Aorta (tissue), 5 donors: ENCODE measurements around the gene PPP6R2. TPM values are rescaled to one million over a fixed set of nuclear protein-coding genes. Genes with fewer than 3 reads are reported as not detected.

Experiments used
- ATAC-seq: fragments of 200-7000 bp; cut with Tn5 transposase; one replicate; pipeline ENCODE4 v1.9.1; 2022; ENCODE audit warnings: moderate library complexity; ENCODE audit not compliant: low FRiP score
- DNase-seq, 2 donors: peaks; one replicate each; pipeline ENCODE4 v3.0.0-alpha.2; 2020
- H3K27ac ChIP-seq, 2 donors: one replicate each; pipeline ENCODE4 v1.5.1; 2013; ENCODE audit warnings: low read length in 2 of 2, mild to moderate bottlenecking in 2 of 2, moderate library complexity in 2 of 2, control low read depth in 1 of 2, inconsistent platforms in 1 of 2, low read depth in 1 of 2
- H3K27me3 ChIP-seq, 2 donors: one replicate each; pipeline ENCODE4 v1.6.1; 2013; ENCODE audit warnings: control low read depth in 1 of 2, low read length in 1 of 2, mild to moderate bottlenecking in 1 of 2, moderate library complexity in 1 of 2; ENCODE audit not compliant: insufficient read depth in 2 of 2, control insufficient read depth in 1 of 2
- H3K36me3 ChIP-seq, 2 donors: one replicate each; pipeline ENCODE4 v1.6.1; 2013; ENCODE audit warnings: control low read depth in 1 of 2, low read length in 1 of 2, mild to moderate bottlenecking in 1 of 2; ENCODE audit not compliant: insufficient read depth in 2 of 2, control insufficient read depth in 1 of 2
- H3K4me1 ChIP-seq, 2 donors: one replicate each; pipeline ENCODE4 v1.6.1; 2013; ENCODE audit warnings: low read length in 2 of 2, control low read depth in 1 of 2, mild to moderate bottlenecking in 1 of 2, moderate library complexity in 1 of 2; ENCODE audit not compliant: insufficient read depth in 2 of 2, control insufficient read depth in 1 of 2
- H3K4me3 ChIP-seq, 2 donors: one replicate each; pipeline ENCODE4 v1.5.1; 2013; ENCODE audit warnings: low read length in 2 of 2, control low read depth in 1 of 2, mild to moderate bottlenecking in 1 of 2
- H3K9me3 ChIP-seq: one replicate; pipeline ENCODE4 v1.6.1; 2013; ENCODE audit warnings: mild to moderate bottlenecking, low read length; ENCODE audit not compliant: control insufficient read depth
- WGBS, 2 donors: extraction: QIAGEN DNeasy Blood & Tissue Kit; methylation state at CpG; one replicate each; pipeline ENCODE4 v1.1.7; 2013; 5-methylcytosine and 5-hydroxymethylcytosine counted together
- intact Hi-C, 2 donors: fragments of 100-400 bp; cut with DNase I; formaldehyde crosslinking; loops; one replicate each; pipeline versions ENCODE4 v1.14.2 to v1.15.0; 2022
- polyA plus RNA-seq, 2 donors: library from polyadenylated mRNA; stranded (reverse); fragments of 200-250 nt; gene quantifications; one replicate each; pipeline ENCODE4 v1.2.3, GENCODE V29; 2013
- total RNA-seq, 2 donors: library from RNA; stranded (reverse); fragmentation: NEBNext Ultra II Directional; extraction: Animal tissue kit (Norgen Biotek cat#: 25700); gene quantifications; one replicate each; pipeline ENCODE4 v1.2.1, GENCODE V29; 2021
- donor health status: healthy with polysubstance abuse.
- donor health status: Bipolar disorder and iron deficiency.
- donor health status: DM: no; HTN: no; CAD: no.
- donor health status: DM: no; HTN: no; CAD: no.
- donor health status: DM: yes; HTN: yes; CAD: no.

Gene PPP6R2
- total and polyA plus RNA-seq, 4 donors, result 14.1 to 62.5 (median 46.0) TPM

DNA sequence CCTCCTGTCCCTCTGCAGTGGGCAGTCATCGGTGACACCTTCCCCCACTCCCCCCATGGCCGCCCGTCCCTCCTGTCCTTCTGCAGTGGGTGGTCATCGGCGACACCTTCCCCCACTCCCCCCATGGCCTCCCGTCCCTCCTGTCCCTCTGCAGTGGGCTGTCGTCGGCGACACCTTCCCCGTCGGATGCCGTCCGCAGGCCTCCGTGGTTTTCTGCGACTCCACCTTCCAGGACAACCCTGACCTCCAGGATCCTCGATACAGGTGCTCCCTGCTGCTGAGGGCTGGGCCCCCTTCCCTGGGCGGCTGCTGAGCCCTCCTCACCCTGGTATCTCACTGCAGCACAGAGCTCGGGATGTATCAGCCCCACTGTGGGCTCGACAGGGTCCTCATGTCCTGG lies 145.8 kb downstream of the PPP6R2 start:
- no peaks in the 10 kb centered on the region for H3K9me3 ChIP-seq
- no peaks in the 10 kb centered on the region for H3K27me3 ChIP-seq
- ATAC-seq (no peak), DNase-seq (no peak)
- WGBS, 2 donors, result 64 to 75% methylated on average over 17 to 19 of the region's 19 CpGs
- H3K4me1 ChIP-seq, result no peaks in the 10 kb centered on the region
- no peaks in the 10 kb centered on the region for H3K36me3 ChIP-seq
- no peak overlapping the region for H3K4me3 ChIP-seq
- no peak overlapping the region for H3K27ac ChIP-seq
- intact Hi-C loops, result no loop called here

DNA sequence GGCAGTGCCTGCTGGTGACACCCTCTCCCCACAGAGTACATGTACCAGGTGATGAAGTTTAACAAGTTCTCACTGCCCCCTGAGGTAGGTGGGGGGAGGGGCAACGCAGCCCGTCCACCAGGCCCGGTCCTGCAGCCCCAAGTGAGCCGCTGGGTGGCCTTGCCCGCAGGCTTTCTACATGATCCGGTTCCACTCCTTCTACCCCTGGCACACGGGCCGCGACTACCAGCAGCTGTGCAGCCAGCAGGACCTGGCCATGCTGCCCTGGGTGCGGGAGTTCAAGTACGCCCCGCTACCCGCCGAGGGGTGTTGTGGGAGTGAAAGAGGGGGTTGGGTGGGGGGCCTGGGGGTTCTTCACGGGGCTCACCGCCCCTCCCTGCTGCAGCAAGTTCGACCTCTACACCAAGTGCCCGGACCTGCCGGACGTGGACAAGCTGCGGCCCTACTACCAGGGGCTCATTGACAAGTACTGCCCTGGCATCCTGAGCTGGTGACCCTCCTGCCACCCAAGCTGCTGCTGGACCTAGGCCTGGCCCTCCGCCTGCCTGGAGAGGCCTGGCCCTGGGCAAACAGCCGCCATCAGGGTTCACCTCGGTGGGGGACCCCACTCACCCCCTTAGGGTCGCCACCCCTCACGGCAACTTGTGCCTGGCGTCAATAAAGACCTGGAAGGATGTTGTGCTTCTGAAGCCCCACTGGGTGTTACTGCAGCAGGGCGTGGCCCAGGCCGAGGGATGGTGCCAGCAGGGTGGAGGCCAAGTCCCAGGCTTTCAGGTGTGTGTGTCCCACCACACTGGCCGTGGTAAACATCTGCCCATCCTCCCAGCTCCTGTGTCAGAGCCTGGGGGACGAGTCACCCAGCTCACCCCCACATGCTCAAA lies 146.5 kb downstream of the PPP6R2 start:
- H3K4me3 ChIP-seq, result no peak overlapping the region
- no peaks in the 10 kb centered on the region for H3K9me3 ChIP-seq
- intact Hi-C loops, result no loop called here
- no peaks in the 10 kb centered on the region for H3K36me3 ChIP-seq
- no peak overlapping the region for H3K27ac ChIP-seq
- H3K27me3 ChIP-seq, result no peaks in the 10 kb centered on the region
- DNase-seq (no peak), ATAC-seq (no peak)
- WGBS, 2 donors, result 84 to 86% methylated on average over 31 of the region's 31 CpGs
- H3K4me1 ChIP-seq, result no peaks in the 10 kb centered on the region

DNA sequence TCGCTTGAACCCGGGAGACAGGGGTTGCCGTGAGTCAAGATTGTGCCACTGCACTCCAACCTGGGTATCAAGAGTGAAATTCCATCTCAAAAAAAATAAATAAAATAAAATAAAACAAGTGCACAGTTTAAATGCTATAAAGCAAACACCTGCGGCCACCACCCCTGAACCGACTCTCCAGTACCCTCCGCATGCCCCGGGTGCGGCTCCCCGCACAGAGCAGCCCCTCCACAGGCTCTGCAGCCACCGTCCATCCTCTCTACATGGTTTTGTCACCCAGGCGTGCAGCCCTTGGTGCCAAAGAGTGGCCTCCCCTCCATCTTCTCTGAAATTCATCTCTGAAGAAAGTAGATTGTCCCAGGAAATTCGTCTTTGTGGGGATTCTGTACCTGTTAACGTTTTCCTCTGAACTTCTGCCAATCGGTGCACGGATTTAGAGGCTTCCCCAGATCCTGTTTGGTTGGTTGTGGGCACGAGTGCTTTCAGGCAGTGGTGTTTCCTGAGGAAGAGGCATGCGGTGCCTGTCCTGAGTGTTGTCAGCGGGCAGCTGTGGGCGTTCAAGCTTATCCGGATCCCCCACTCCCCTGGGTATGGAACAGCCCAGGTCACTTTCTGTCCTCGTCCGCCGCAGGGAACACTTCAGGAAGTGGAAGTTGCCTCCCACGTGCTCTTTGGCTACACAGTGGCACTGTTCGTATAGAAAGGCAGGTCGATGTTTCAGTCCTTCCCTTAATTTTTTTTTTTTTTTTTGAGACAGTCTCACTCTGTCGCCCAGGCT lies 147.6 kb downstream of the PPP6R2 start:
- Histone ChIP-seq H3K36me3 (no peaks in the 10 kb centered on the region), H3K27ac (no peak overlapping the region), H3K4me1 (no peaks in the 10 kb centered on the region), H3K9me3 (no peaks in the 10 kb centered on the region), H3K27me3 (no peaks in the 10 kb centered on the region), H3K4me3 (no peak overlapping the region)
- 76 to 83% methylated on average over 27 of the region's 27 CpGs for WGBS, 2 donors
- intact Hi-C loops, result no loop called here
- DNase-seq (no peak), ATAC-seq (no peak)

Other genes starting within 250 kb of the PPP6R2 start
- gene PANX2, start 172.6 kb upstream of the PPP6R2 start, total RNA-seq, result 1 to 10 TPM in 1 of 2 donors, under 1 TPM in 1; 0.62 to 1.2 TPM
- 1 to 10 TPM in 1 of 2 donors, under 1 TPM in 1; 0.97 to 1.4 TPM for gene PANX2, start 172.6 kb upstream of the PPP6R2 start, polyA plus RNA-seq
- 10 to 100 TPM; 27.1 to 33.4 TPM for gene TRABD, start 157.4 kb upstream of the PPP6R2 start, total RNA-seq
- gene TRABD, start 157.4 kb upstream of the PPP6R2 start, polyA plus RNA-seq, result 10 to 100 TPM; 13.5 to 53.2 TPM
- gene SELENOO, start 142.3 kb upstream of the PPP6R2 start, total RNA-seq, result 10 to 100 TPM; 14.2 to 21.6 TPM
- gene SELENOO, start 142.3 kb upstream of the PPP6R2 start, polyA plus RNA-seq, result 100 to 1,000 TPM in 1 of 2 donors, 10 to 100 TPM in 1; 11.6 to 105 TPM
- gene TUBGCP6, start 98.3 kb upstream of the PPP6R2 start, total RNA-seq, result 10 to 100 TPM; 29.0 to 49.5 TPM
- gene TUBGCP6, start 98.3 kb upstream of the PPP6R2 start, polyA plus RNA-seq, result 100 to 1,000 TPM in 1 of 2 donors, 1 to 10 TPM in 1; 7.0 to 134 TPM
- 10 to 100 TPM; 19.8 to 47.8 TPM for gene HDAC10, start 92.1 kb upstream of the PPP6R2 start, total RNA-seq
- gene HDAC10, start 92.1 kb upstream of the PPP6R2 start, polyA plus RNA-seq, result 10 to 100 TPM in 1 of 2 donors, 1 to 10 TPM in 1; 5.5 to 57.3 TPM
- 10 to 100 TPM in 1 of 2 donors, 1 to 10 TPM in 1; 9.2 to 22.9 TPM for gene MAPK12, start 81.6 kb upstream of the PPP6R2 start, total RNA-seq
- gene MAPK12, start 81.6 kb upstream of the PPP6R2 start, polyA plus RNA-seq, result 10 to 100 TPM in 1 of 2 donors, 1 to 10 TPM in 1; 1.6 to 19.0 TPM
- gene MAPK11, start 72.9 kb upstream of the PPP6R2 start, total RNA-seq, result 10 to 100 TPM; 10.7 to 23.2 TPM
- 10 to 100 TPM in 1 of 2 donors, under 1 TPM in 1; 0.13 to 14.9 TPM for gene MAPK11, start 72.9 kb upstream of the PPP6R2 start, polyA plus RNA-seq
- 100 to 1,000 TPM; 139 to 210 TPM for gene PLXNB2, start 35.7 kb upstream of the PPP6R2 start, total RNA-seq
- gene PLXNB2, start 35.7 kb upstream of the PPP6R2 start, polyA plus RNA-seq, result 100 to 1,000 TPM in 1 of 2 donors, 10 to 100 TPM in 1; 46.0 to 214 TPM
- gene DENND6B, start 16.3 kb upstream of the PPP6R2 start, total RNA-seq, result 1 to 10 TPM; 2.3 to 7.0 TPM
- gene DENND6B, start 16.3 kb upstream of the PPP6R2 start, polyA plus RNA-seq, result 1 to 10 TPM in 1 of 2 donors, under 1 TPM in 1; 0.25 to 7.5 TPM
- 10 to 100 TPM; 65.3 to 77.9 TPM for gene SBF1, start 131.7 kb downstream of the PPP6R2 start, total RNA-seq
- 10 to 100 TPM; 17.8 to 49.8 TPM for gene SBF1, start 131.7 kb downstream of the PPP6R2 start, polyA plus RNA-seq
- under 1 TPM; 0.26 to 0.54 TPM for gene ADM2, start 138.2 kb downstream of the PPP6R2 start, total RNA-seq
- gene ADM2, start 138.2 kb downstream of the PPP6R2 start, polyA plus RNA-seq, result under 1 TPM in 1 of 2 donors, not detected in 1; 0.50 TPM
- gene MIOX, start 143.5 kb downstream of the PPP6R2 start, total RNA-seq, result not detected
- not detected for gene MIOX, start 143.5 kb downstream of the PPP6R2 start, polyA plus RNA-seq
- 10 to 100 TPM; 42.2 to 65.7 TPM for gene LMF2, start 164.4 kb downstream of the PPP6R2 start, total RNA-seq
- gene LMF2, start 164.4 kb downstream of the PPP6R2 start, polyA plus RNA-seq, result 100 to 1,000 TPM in 1 of 2 donors, 10 to 100 TPM in 1; 20.0 to 123 TPM
- 10 to 100 TPM; 31.6 to 35.5 TPM for gene NCAPH2, start 164.9 kb downstream of the PPP6R2 start, total RNA-seq
- gene NCAPH2, start 164.9 kb downstream of the PPP6R2 start, polyA plus RNA-seq, result 10 to 100 TPM; 18.2 to 67.4 TPM
- gene SCO2, start 182.3 kb downstream of the PPP6R2 start, total RNA-seq, result 1 to 10 TPM; 4.7 to 5.1 TPM
- gene SCO2, start 182.3 kb downstream of the PPP6R2 start, polyA plus RNA-seq, result 10 to 100 TPM in 1 of 2 donors, not detected in 1; 11.6 TPM
- gene TYMP, start 186.7 kb downstream of the PPP6R2 start, total RNA-seq, result 10 to 100 TPM; 68.3 to 99.2 TPM
- 10 to 100 TPM; 37.7 to 47.1 TPM for gene TYMP, start 186.7 kb downstream of the PPP6R2 start, polyA plus RNA-seq
- gene KLHDC7B, start 202.6 kb downstream of the PPP6R2 start, total RNA-seq, result under 1 TPM; 0.29 to 0.63 TPM
- gene KLHDC7B, start 202.6 kb downstream of the PPP6R2 start, polyA plus RNA-seq, result not detected
- not detected for gene SYCE3, start 219.6 kb downstream of the PPP6R2 start, total RNA-seq
- 1 to 10 TPM in 1 of 2 donors, not detected in 1; 1.5 TPM for gene SYCE3, start 219.6 kb downstream of the PPP6R2 start, polyA plus RNA-seq
- 10 to 100 TPM in 1 of 2 donors, 1 to 10 TPM in 1; 3.2 to 11.5 TPM for gene CPT1B, start 235.1 kb downstream of the PPP6R2 start, total RNA-seq
- 1 to 10 TPM; 3.9 to 6.4 TPM for gene CPT1B, start 235.1 kb downstream of the PPP6R2 start, polyA plus RNA-seq
- gene CHKB, start 239.5 kb downstream of the PPP6R2 start, total RNA-seq, result 10 to 100 TPM; 36.5 to 78.8 TPM
- 100 to 1,000 TPM in 1 of 2 donors, 10 to 100 TPM in 1; 28.4 to 544 TPM for gene CHKB, start 239.5 kb downstream of the PPP6R2 start, polyA plus RNA-seq